ENCODE results near the gene GAGE12J. TPM values are rescaled to one million over a fixed set of nuclear protein-coding genes. Genes with fewer than 3 reads are reported as not detected.

The GAGE12J gene
- total RNA-seq, 4 donors from 2014 or later = not detected

DNA sequence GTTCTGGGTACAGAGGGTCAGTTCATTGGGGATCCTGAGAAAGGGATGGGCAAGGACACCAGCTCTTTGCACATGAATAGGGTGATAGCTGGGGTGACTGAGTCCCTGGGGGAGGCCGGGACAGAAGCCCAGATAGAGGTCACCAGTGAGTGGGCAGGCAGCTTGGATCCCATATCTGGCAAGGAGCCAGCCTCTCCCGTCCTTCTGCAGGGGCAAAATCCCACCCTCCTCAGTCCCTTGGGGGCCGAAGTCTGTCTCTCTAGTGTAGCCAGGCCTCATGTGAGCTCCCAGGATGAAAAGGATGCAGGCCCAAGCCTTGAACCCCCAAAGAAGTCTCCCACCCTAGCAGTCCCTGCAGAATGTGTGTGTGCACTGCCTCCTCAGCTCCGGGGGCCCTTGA is 35.3 kb upstream of the GAGE12J start:
- no peaks in the 10 kb centered on the region for H3K9me3 ChIP-seq
- DNase-seq (no peak), ATAC-seq (no peak)
- intact Hi-C loops (cut with DNase I; ENCODE audit: low total_unique reads) (no loop called here), in situ Hi-C loops (cut with MboI; ENCODE audit: low sequenced_read_pairs in 4 of 4) (no loop called here)
- H3K27ac ChIP-seq = no peak overlapping the region
- H3K36me3 ChIP-seq = peaks cover 0 to 11% of the 10 kb centered on the region in 2 donors
- TF ChIP-seq, protein P1, sequence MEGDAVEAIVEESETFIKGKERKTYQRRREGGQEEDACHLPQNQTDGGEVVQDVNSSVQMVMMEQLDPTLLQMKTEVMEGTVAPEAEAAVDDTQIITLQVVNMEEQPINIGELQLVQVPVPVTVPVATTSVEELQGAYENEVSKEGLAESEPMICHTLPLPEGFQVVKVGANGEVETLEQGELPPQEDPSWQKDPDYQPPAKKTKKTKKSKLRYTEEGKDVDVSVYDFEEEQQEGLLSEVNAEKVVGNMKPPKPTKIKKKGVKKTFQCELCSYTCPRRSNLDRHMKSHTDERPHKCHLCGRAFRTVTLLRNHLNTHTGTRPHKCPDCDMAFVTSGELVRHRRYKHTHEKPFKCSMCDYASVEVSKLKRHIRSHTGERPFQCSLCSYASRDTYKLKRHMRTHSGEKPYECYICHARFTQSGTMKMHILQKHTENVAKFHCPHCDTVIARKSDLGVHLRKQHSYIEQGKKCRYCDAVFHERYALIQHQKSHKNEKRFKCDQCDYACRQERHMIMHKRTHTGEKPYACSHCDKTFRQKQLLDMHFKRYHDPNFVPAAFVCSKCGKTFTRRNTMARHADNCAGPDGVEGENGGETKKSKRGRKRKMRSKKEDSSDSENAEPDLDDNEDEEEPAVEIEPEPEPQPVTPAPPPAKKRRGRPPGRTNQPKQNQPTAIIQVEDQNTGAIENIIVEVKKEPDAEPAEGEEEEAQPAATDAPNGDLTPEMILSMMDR (IDR thresholded peaks at IDR 0.05 in 4 of 5, conservative IDR thresholded peaks at IDR 0.05 in 1 of 5) = no peak
- TF ChIP-seq POLR2A (IDR thresholded peaks at IDR 0.05) = no peak
- no peaks in the 10 kb centered on the region for H3K27me3 ChIP-seq
- no peak overlapping the region for H3K4me3 ChIP-seq
- no peaks in the 10 kb centered on the region for H3K4me1 ChIP-seq

GRCh38 chrX:49287665-49288064 is 34.2 kb upstream of the GAGE12J start:
- Histone ChIP-seq H3K27ac (no peak overlapping the region), H3K4me3 (no peak overlapping the region), H3K9me3 (no peaks in the 10 kb centered on the region), H3K27me3 (no peaks in the 10 kb centered on the region), H3K36me3 (peaks cover 0 to 11% of the 10 kb centered on the region in 2 donors), H3K4me1 (no peaks in the 10 kb centered on the region)
- in situ Hi-C loops (cut with MboI; ENCODE audit: low sequenced_read_pairs in 4 of 4) = no loop called here
- TF ChIP-seq POLR2A (IDR thresholded peaks at IDR 0.05) = no peak
- TF ChIP-seq, protein P1 (IDR thresholded peaks at IDR 0.05 in 4 of 5, conservative IDR thresholded peaks at IDR 0.05 in 1 of 5) = no peak
- DNase-seq (no peak), ATAC-seq (no peak)
- intact Hi-C loops (cut with DNase I; ENCODE audit: low total_unique reads) = no loop called here

- Histone ChIP-seq H3K4me1 (no peaks in the 10 kb centered on the region), H3K27ac (no peak overlapping the region), H3K4me3 (no peak overlapping the region), H3K9me3 (no peaks in the 10 kb centered on the region), H3K36me3 (peaks cover 0 to 11% of the 10 kb centered on the region in 2 donors), H3K27me3 (no peaks in the 10 kb centered on the region)
- intact Hi-C loops (cut with DNase I; ENCODE audit: low total_unique reads) = loop anchor here (5.0 kb wide), 3 partner anchors 462 to 587 kb away; partner anchors contain the start of gene USP27X
- DNase-seq (no peak), ATAC-seq (no peak)
- in situ Hi-C loops (cut with MboI; ENCODE audit: low sequenced_read_pairs in 4 of 4) = no loop called here
- no peak for TF ChIP-seq POLR2A (IDR thresholded peaks at IDR 0.05)
- TF ChIP-seq, protein P1 (IDR thresholded peaks at IDR 0.05 in 4 of 5, conservative IDR thresholded peaks at IDR 0.05 in 1 of 5) = no peak
These were observed 31.6 kb upstream of the GAGE12J start for GRCh38 chrX:49290215-49290614.

- DNase-seq = peak in 1 of 2 donors; percentile 28
- no peak overlapping the region for H3K27ac ChIP-seq
- TF ChIP-seq POLR2A (IDR thresholded peaks at IDR 0.05) = no peak
- TF ChIP-seq, protein P1 (IDR thresholded peaks at IDR 0.05 in 4 of 5, conservative IDR thresholded peaks at IDR 0.05 in 1 of 5) = peak; percentile 16 to 62 (median 47)
- H3K36me3 ChIP-seq = no peaks in the 10 kb centered on the region
- in situ Hi-C loops (cut with MboI; ENCODE audit: low sequenced_read_pairs in 4 of 4) = no loop called here
- H3K4me3 ChIP-seq = no peak overlapping the region
- no peaks in the 10 kb centered on the region for H3K27me3 ChIP-seq
- peak; percentile 50 to 61 for ATAC-seq
- no peaks in the 10 kb centered on the region for H3K4me1 ChIP-seq
- intact Hi-C loops (cut with DNase I; ENCODE audit: low total_unique reads) = loop anchor here (5.0 kb wide), 3 partner anchors 461 to 586 kb away; partner anchors contain the start of gene USP27X
- no peaks in the 10 kb centered on the region for H3K9me3 ChIP-seq
These were observed 30.1 kb upstream of the GAGE12J start for GRCh38 chrX:49291615-49292337.
